Activated CD4-positive, alpha-beta T cell treated with anti-CD3 and anti-CD28 coated beads, Interleukin-2, amount 50 U/mL, for 1 hour (primary cell): Measurements from ENCODE around the gene RCCD1.
A peak's percentile ranks its signal among the peaks of the same experiment; 100 is the strongest.
"Not testable (repeated sequence)": the region's sequence is repeated elsewhere in the genome, so short reads cannot be mapped to it uniquely, and the experiment has no call there.

Source experiments
- DNase-seq: peaks from one replicate; pipeline ENCODE4 v3.0.0-alpha.2; 2020

The RCCD1 gene

DNA sequence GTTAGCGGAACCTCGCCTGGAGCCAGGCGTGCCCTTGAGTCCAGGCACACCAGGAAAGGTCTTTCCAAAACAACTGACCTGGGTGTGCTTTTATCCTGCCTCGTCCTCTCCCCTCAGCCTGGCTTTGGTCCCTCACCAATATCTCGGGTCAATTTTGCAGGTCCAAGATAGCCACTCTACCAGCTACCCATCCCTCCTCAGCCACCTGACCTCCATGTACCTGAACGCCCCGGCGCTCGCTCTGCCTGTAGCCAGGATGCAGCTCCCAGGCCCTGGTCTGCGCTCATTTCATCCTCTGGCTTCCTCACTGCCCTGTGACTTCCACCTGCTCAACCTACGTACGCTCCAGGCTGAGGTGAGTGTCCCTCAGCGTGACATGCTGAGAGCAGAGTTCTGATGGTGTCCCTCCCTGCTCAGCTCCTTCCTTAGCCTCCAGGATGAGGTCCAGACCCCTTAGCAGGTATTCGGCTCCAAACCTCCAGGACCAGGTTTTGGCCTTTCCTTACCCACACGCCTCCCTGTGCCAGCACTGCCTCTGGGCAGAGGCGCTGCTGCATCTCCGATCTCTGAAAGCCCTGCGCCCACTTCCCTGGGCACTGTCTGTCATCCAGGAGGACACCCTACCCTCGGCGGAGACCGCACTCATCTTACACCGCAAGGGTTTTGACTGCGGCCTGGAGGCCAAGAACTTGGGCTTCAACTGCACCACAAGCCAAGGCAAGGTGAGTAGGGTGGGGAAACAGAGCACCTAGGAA lies 36.5 kb upstream of the RCCD1 start:
- DNase-seq = no peak

DNA sequence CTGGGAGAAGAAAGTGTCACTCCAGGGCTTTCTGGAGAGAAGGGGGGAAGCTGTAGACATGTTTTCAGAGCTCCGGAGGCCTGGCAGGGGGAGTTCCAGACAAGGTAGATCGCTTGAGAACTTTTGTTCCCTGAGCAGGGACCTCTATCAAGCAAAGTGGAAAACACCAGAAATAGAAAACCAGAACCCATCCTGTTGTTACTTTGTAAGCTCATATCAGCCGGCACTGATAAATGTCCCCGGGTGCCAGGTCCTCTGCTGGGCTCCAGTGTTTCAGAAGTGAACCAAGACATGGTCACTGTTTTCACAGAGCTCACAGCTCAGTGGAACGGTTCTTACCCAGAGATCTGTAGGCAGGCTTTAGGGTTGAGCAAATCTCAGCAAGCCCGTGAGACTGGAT lies 35.8 kb upstream of the RCCD1 start:
- DNase-seq = no peak

DNA sequence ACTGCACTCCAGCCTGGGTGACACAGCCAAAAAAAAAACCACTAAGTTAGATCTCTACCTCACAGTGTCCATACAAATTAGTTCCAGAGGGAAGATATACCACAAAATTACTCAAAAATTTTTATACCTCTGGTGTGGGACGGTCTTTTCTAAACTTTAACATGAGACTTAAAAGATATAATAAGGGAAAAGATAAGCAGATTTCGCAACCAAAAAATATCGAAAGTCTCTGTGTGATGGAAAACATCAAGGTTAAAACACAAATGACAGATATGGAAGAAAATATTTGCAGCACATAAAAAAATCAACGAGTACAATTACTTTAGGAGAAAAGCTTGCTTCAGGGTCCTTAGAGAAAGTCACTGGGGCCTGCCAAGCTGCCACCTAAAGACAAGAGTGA lies 32.8 kb upstream of the RCCD1 start:
- DNase-seq = no peak

- DNase-seq = not testable (repeated sequence)
These were observed 31.9 kb upstream of the RCCD1 start for GRCh38 chr15:90922712-90923322.

DNA sequence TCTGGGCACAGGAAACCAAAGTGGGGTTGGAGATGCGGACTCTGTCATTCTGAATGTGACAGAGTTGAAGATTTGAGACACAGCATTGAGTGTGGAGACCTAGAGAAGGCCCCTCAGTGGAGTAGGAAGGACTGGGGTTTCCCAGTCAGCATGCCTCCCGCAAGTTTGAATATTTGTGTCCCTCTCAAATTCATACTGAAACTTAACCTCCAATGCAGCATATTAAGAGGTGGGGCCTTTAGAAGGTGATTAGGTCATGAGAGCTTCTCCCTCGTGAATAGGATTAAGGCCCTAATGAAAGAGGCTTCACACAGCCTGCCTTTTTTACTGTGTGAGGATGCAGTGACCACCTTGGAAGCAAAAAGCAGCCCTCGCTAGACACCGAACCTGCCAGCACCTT lies 30.3 kb upstream of the RCCD1 start:
- DNase-seq = no peak

- not testable (repeated sequence) for DNase-seq
These were observed 27.9 kb upstream of the RCCD1 start for GRCh38 chr15:90926766-90927165.

DNA sequence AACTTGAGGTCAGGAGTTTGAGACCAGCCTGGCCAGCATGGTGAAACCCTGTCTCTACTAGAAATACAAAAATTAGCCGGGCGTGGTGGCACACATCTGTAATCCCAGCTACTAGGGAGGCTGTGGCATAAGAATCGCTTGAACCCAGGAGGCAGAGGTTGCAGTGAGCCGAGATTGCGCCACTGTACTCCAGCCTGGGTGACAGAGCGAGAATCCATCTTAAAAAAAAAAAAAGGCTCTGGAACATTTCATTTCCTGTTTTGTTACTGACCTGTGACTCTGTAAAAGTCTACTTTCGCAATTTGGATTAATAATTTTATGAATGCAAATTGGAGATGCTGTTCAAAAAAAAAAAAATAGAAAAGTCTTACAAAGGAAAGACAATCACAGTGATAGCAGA lies 26.6 kb upstream of the RCCD1 start:
- not testable (repeated sequence) for DNase-seq

- no peak for DNase-seq
These were observed 25.3 kb upstream of the RCCD1 start for GRCh38 chr15:90929246-90930019.

DNA sequence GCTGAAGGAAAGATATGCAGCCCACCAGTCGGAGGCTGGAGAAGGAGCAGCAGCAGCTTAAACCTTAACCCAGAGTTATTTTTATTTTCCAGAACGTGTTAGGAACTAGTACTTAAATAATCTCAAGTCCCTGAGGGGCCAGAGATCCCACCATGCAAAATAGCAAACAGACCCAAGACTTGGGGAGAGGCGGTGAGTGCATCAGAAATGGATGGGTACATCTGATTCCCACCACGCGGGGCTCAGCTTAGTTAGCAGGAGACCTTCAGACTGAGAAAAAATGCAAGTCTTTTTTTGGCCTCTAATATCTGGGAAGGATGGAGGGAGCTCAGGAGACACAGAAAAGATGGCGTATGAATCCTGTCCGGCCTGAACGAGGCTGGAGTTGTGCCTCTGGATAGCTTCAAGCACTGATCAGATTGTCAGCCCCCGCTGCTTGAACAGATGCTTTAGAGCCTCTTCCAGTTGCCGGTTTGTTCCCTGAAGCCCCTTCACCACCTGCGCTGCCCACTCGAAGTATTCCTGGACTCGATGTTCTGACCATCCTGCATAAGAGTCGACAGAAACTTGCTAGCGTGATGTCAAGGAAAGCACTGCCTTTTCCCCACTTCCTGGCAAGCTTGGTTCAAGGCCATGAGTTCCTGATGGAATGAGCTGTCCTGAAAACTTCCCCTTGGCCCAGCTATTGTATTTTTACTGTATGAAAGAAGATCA lies 23.7 kb upstream of the RCCD1 start:
- no peak for DNase-seq

DNA sequence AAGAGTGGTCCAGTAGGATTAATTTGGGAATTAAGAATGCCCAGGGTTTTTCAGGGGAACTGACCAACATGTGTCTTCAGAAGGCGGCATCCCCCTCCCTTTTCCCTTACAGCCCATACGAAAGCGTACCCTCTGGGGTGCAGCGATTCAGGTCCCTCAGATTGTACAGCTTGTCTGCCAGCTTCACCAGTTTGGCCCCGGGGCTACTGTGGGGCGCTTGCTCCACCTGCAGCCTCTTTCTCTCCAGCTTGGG lies 23.2 kb upstream of the RCCD1 start:
- DNase-seq = no peak

- DNase-seq = peak; percentile 88
These were observed 22.6 kb upstream of the RCCD1 start, which contains the start of gene HDDC3 for GRCh38 chr15:90931828-90932659. TSS of gene HDDC3 (minus strand) at chr15:90932549. CDS start at chr15:90932540, 9 bp downstream.

GRCh38 chr15:90932660-90932991 lies 22.1 kb upstream of the RCCD1 start:
- DNase-seq = no peak

- no peak for DNase-seq
These were observed 21.4 kb upstream of the RCCD1 start for GRCh38 chr15:90933301-90933700.

DNA sequence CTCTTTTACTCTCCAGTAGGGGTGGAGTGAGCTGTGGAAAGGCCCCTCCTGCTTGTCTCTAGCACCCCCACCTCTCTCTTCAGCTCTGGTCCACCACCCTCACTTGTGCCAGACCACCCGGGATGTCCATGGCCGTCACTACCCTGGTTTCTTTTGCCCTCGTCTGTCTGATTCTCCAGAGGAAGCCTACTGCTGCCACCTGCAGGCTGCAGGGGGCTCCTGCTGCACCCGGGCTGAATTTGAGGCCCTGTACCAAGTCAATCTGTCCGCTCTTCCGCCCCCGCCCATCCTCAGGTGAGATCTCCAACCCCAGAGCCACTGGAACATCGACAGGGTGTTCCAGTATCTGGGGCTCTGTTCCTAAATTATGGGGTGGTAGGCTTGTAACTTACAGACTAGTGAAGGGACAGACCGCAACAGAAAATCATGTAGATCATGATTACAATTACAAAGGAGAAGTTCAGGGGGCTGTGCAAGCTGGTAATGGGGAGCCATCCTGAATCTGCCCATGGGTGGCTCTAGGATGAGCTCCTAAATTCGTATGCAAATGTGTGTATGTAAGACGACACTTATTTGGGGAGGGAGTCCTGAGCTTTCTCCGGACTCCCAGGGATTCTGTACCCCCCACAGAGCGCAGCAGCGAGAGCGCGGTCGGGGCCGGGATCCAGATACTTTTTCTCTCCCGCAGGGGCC lies 20.3 kb upstream of the RCCD1 start:
- peak; percentile 84 for DNase-seq

GRCh38 chr15:90934949-90935751 lies 19.5 kb upstream of the RCCD1 start, which contains the start of gene UNC45A:
TSS of gene UNC45A (plus strand) at chr15:90935285. CDS start at chr15:90935325, 40 bp downstream.
- DNase-seq = peak; percentile 96

GRCh38 chr15:90936823-90937222 lies 17.9 kb upstream of the RCCD1 start:
- no peak for DNase-seq

DNA sequence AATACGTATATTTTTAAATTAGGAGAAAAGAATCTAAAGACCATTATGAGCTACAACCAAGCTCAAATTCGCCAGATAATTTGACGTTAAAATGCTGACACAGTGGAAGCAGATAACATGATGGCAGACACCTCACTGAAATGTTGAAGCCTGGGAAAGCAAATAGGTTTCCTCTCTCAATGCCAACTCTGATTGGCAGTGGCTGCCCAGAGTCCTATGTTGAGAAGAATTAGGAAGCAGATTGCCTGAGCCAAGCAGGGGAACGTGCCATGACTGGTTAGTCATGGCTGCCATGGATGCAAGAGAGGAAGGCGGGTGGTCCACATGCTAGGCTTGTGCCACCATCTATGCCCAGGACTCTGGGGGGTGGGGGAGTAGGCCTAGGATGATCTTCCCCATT lies 16.4 kb upstream of the RCCD1 start:
- DNase-seq = no peak

DNA sequence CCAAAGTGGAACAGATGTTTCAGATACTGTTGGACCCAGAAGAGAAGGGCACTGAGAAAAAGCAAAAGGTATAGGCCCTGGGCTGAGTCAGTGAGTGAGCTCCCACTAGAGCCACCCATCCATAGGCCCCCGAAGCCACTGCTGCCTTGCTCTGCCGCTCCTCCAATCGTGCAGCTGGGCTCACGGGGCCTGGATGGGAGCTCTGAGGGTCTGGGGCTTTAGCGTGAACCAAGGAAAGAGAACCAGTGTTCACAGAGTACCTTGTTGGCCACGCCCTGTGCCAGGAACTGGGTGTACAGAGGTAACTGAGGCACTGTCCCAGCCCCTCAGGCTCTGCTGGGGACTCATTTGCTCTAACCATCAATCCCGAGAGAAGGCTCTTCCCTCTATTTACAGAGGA lies 14.9 kb upstream of the RCCD1 start:
- no peak for DNase-seq

DNA sequence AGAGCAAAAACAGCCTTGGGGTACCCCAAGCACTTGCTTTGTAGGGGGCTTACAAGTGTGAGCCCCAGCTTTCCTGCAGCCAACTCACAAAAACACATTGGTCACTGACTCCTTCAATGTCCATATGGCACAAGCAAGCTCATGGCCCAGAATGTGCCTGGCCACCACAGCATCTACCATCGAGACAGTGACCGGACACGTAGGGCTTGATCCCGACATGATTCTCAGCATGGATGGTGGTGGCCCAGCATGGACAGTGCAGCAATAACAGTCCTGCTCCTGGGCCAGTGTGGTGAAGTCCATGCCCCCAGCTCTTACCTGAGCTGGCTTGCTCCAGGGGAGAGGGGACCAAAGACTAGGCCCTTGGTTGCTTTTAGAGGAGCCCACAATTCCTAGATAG lies 13.6 kb upstream of the RCCD1 start:
- DNase-seq = no peak

DNA sequence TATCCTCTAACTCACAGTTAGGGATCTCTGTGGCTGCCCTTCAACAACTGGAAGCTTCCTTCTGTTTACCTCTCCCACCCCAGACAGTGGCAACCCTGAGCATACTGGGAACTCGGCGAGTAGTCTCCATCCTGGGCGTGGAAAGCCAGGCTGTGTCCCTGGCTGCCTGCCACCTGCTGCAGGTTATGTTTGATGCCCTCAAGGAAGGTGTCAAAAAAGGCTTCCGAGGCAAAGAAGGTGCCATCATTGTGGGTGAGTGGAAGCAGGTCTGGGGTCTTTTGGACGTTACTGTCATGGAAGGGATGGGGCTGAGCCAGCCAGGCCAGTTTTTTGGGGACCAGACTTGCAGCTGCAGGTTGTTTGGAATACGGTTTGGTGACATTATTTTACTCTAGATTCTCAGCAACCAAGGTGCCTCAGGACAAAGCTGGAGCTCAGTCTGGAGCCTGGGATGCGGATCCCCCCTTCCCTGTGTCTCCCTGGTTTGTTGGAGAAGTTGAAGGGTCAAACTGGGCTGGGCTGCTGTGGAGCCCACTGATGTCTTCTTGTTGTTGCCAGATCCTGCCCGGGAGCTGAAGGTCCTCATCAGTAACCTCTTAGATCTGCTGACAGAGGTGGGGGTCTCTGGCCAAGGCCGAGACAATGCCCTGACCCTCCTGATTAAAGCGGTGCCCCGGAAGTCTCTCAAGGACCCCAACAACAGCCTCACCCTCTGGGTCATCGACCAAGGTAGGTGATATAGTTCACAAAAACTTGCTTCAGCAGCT lies 12.1 kb upstream of the RCCD1 start:
- no peak for DNase-seq
